GM12878 (cell line): ENCODE results near the gene CABLES1. TPM values are rescaled to one million over a fixed set of nuclear protein-coding genes. Genes with fewer than 3 reads are reported as not detected.

Experiments
- ATAC-seq: fragments of 200-7000 bp; cut with Tn5 transposase; 3 replicates; pipeline ENCODE4 v1.9.1; 2020; ENCODE audit warnings: mild to moderate bottlenecking, moderate library complexity
- BruUV-seq: library from RNA; stranded (reverse); fragments of 400-500 nt; replicated peaks from 2 replicates; lab custom pipeline; 2021; lab: Mats Ljungman, UMichigan
- CTCF ChIA-PET: fragments of 300-600 bp; sonication (Branson Sonifier 250); formaldehyde crosslinking; extraction: SDS; loops from one replicate; lab custom pipeline; 2021; ENCODE audit warnings: inconsistent platforms; lab: Yijun Ruan, JAX
- POLR2A ChIA-PET: fragments of 350-600 bp; formaldehyde crosslinking; extraction: SDS; loops from one replicate; lab custom pipeline; 2021; ENCODE audit warnings: inconsistent platforms; lab: Charles Lee
- RAD21 ChIA-PET: fragments of 300-600 bp; sonication (Branson Sonifier 250); formaldehyde crosslinking; loops from one replicate; lab custom pipeline; 2023; ENCODE audit warnings: antibody characterized with exemption; ENCODE audit not compliant: unreplicated experiment; lab: Charles Lee
- SMC1A ChIA-PET: fragments of 300-600 bp; sonication (Branson Sonifier 250); formaldehyde crosslinking; loops from one replicate; lab custom pipeline; 2023; ENCODE audit not compliant: unreplicated experiment, uncharacterized antibody; lab: Charles Lee
- DNase-seq: peaks from one replicate; pipeline ENCODE4 v3.0.0-alpha.2; 2011; ENCODE audit warnings: low read depth, low spot score
- FAIRE-seq: peaks from 3 replicates; lab custom pipeline; 2011; peaks lifted over from hg19 to GRCh38; lab: Jason Lieb, UNC
- H2AFZ ChIP-seq: 2 replicates; pipeline ENCODE4 v1.6.0; 2011; ENCODE audit warnings: low read depth, low read length, control low read depth; ENCODE audit not compliant: control insufficient read depth
- H3K27ac ChIP-seq: 2 replicates; pipeline ENCODE4 v1.5.1; 2011; ENCODE audit warnings: control low read depth; ENCODE audit not compliant: control insufficient read depth, insufficient read depth
- H3K27me3 ChIP-seq, 2 experiments: replicated peaks in 1 of 2; 2 replicates each; pipeline versions ENCODE4 v1.6.0 to v1.6.1; 2011; ENCODE audit warnings: low read length in 1 of 2; ENCODE audit not compliant: control insufficient read depth in 2 of 2, insufficient read depth in 2 of 2
- H3K36me3 ChIP-seq, 2 experiments: 2 replicates each; pipeline ENCODE4 v1.5.1; 2011; ENCODE audit warnings: low read length in 1 of 2; ENCODE audit not compliant: control insufficient read depth in 2 of 2, insufficient read depth in 2 of 2
- H3K4me1 ChIP-seq: 2 replicates; pipeline ENCODE4 v1.6.1; 2011; ENCODE audit warnings: mild to moderate bottlenecking, low read length, moderate library complexity, mixed read lengths; ENCODE audit not compliant: control insufficient read depth, insufficient read depth
- H3K4me2 ChIP-seq: 2 replicates; pipeline ENCODE4 v1.6.0; 2011; ENCODE audit warnings: control low read depth; ENCODE audit not compliant: control insufficient read depth, insufficient read depth
- H3K4me3 ChIP-seq: fragments of 200-600 bp; sonication (generic); 2 replicates; pipeline ENCODE4 v1.5.1; 2016
- H3K79me2 ChIP-seq: 2 replicates; pipeline ENCODE4 v1.6.0; 2011; ENCODE audit warnings: low read length; ENCODE audit not compliant: control insufficient read depth, insufficient read depth
- H3K9ac ChIP-seq: 2 replicates; pipeline ENCODE4 v1.8.0; 2011; ENCODE audit warnings: low read length, control low read depth, mixed read lengths; ENCODE audit not compliant: control insufficient read depth, insufficient read depth
- H3K9me3 ChIP-seq: replicated peaks from 3 replicates; pipeline ENCODE4 v1.5.1; 2011; ENCODE audit warnings: mild to moderate bottlenecking, low read length; ENCODE audit not compliant: control insufficient read depth, insufficient read depth
- H4K20me1 ChIP-seq: 2 replicates; pipeline ENCODE4 v1.6.0; 2011; ENCODE audit not compliant: control insufficient read depth, insufficient read depth
- BACH1 ChIP-seq: fragments of 450-650 bp; IDR thresholded peaks from 2 replicates; pipeline ENCODE4 v1.6.1; 2017; ENCODE audit warnings: mild to moderate bottlenecking, borderline replicate concordance
- BCL11A ChIP-seq: IDR thresholded peaks from 2 replicates; pipeline ENCODE4 v1.6.1; 2011; ENCODE audit warnings: low read depth, low read length
- BMI1 ChIP-seq: fragments of 450-650 bp; IDR thresholded peaks from 2 replicates; pipeline ENCODE4 v1.6.1; 2016; ENCODE audit warnings: mild to moderate bottlenecking, moderate library complexity, borderline replicate concordance
- CBX3 ChIP-seq: fragments of 200-600 bp; sonication (generic); IDR thresholded peaks from 2 replicates; pipeline ENCODE4 v1.6.1; 2016; ENCODE audit warnings: low read depth, borderline replicate concordance
- CHD4 ChIP-seq: fragments of 200-600 bp; sonication (generic); IDR thresholded peaks from 2 replicates; pipeline ENCODE4 v1.6.1; 2016; ENCODE audit warnings: mild to moderate bottlenecking
- DPF2 ChIP-seq: fragments of 450-650 bp; IDR thresholded peaks from 2 replicates; pipeline ENCODE4 v1.6.1; 2017; ENCODE audit warnings: mild to moderate bottlenecking
- GABPA ChIP-seq: IDR thresholded peaks from 2 replicates; pipeline ENCODE4 v1.6.1; 2014; ENCODE audit warnings: antibody characterized with exemption, low read depth, mild to moderate bottlenecking, inconsistent platforms
- MEF2A ChIP-seq: IDR thresholded peaks from 2 replicates; pipeline ENCODE4 v1.6.1; 2011; ENCODE audit warnings: low read depth, mild to moderate bottlenecking, low read length, moderate library complexity; ENCODE audit not compliant: insufficient read depth
- NFXL1 ChIP-seq: fragments of 450-650 bp; IDR thresholded peaks from 2 replicates; pipeline ENCODE4 v1.6.1; 2017; ENCODE audit warnings: antibody characterized with exemption, mild to moderate bottlenecking, borderline replicate concordance
- NR2F1 ChIP-seq: fragments of 450-650 bp; conservative IDR thresholded peaks from 2 replicates; pipeline ENCODE4 v1.6.1; 2017; ENCODE audit warnings: mild to moderate bottlenecking
- PAX5 ChIP-seq: IDR thresholded peaks from 2 replicates; pipeline ENCODE4 v1.6.1; 2011; ENCODE audit warnings: low read depth, low read length, borderline replicate concordance
- PML ChIP-seq: IDR thresholded peaks from 2 replicates; pipeline ENCODE4 v1.6.1; 2012; ENCODE audit warnings: low read length, inconsistent platforms
- RELA ChIP-seq: fragments of 450-650 bp; IDR thresholded peaks from 2 replicates; pipeline ENCODE4 v1.8.0; 2014; ENCODE audit warnings: borderline replicate concordance; ENCODE audit not compliant: partially characterized antibody
- SMARCA5 ChIP-seq: fragments of 450-650 bp; IDR thresholded peaks from 2 replicates; pipeline ENCODE4 v1.6.1; 2017; ENCODE audit warnings: mild to moderate bottlenecking
- SMC3 ChIP-seq: IDR thresholded peaks from 2 replicates; pipeline ENCODE4 v1.6.1; 2011; ENCODE audit warnings: low read length, improper control_type of control experiment, borderline replicate concordance
- TARDBP ChIP-seq: IDR thresholded peaks from 2 replicates; pipeline ENCODE4 v1.6.1; 2016; ENCODE audit warnings: borderline replicate concordance
- WGBS: methylation state at CpG from one replicate; pipeline ENCODE4 v1.1.6; 2016; ENCODE audit warnings: low lambda C conversion rate; ENCODE audit not compliant: insufficient replicate concordance, insufficient coverage; ENCODE audit errors: missing lambda C conversion rate; 5-methylcytosine and 5-hydroxymethylcytosine counted together
- in situ Hi-C: fragments of 300-500 bp; cut with MboI; formaldehyde crosslinking; loops from 9 replicates; pipeline ENCODE4 v1.14.3; 2018; ENCODE audit warnings: mixed read lengths
- intact Hi-C: fragments of 100-400 bp; cut with micrococcal nuclease; formaldehyde crosslinking; loops from one replicate; pipeline ENCODE4 v1.14.2; 2022; ENCODE audit not compliant: unreplicated experiment
- polyA plus RNA-seq, 11 experiments: library from polyadenylated mRNA; depleted of rRNA in 4 of 11; unstranded in 6 of 11; stranded (reverse) in 5 of 11; fragments of >200 nt; fragmentation: Nextera tagmentation in 4 of 11; fragmentation: Illumina TruSeq in 1 of 11; extraction: Ambion mirVana in 4 of 11; extraction: Trizol in 1 of 11; gene quantifications; 1 replicate in 1 of 11; 2 replicates in 10 of 11; pipeline versions ENCODE4 v1.2.1 to v1.2.3, GENCODE V29; 2011 to 2016; ENCODE audit warnings: inconsistent platforms in 2 of 11, missing spikeins in 2 of 11, low read depth in 1 of 11
- total RNA-seq, 4 experiments: library from RNA; depleted of rRNA in 3 of 4; stranded (reverse); fragments of >200 nt in 3 of 4; fragmentation: Illumina TruSeq in 1 of 4; extraction: Trizol in 1 of 4; gene quantifications; 2 replicates each; pipeline versions ENCODE4 v1.2.1 to v1.2.3, GENCODE V29; 2013 to 2021
- TF ChIP-seq, protein P1 (sequence below): fragments of 450-650 bp; formaldehyde crosslinking; IDR thresholded peaks from 2 replicates; pipeline ENCODE4 v1.4.0; 2020; ENCODE audit warnings: mild to moderate bottlenecking, moderate library complexity
- TF ChIP-seq, protein P2 (sequence below): fragments of 450-650 bp; IDR thresholded peaks from 2 replicates; pipeline ENCODE4 v1.6.1; 2016; ENCODE audit warnings: mild to moderate bottlenecking
- TF ChIP-seq, protein P3 (sequence below): IDR thresholded peaks from 2 replicates; pipeline ENCODE4 v1.6.1; 2011; ENCODE audit warnings: low read depth, low read length, improper control_type of control experiment, borderline replicate concordance
- TF ChIP-seq, protein P4 (sequence below): fragments of 450-650 bp; IDR thresholded peaks from 2 replicates; pipeline ENCODE4 v1.6.1; 2014; ENCODE audit warnings: mild to moderate bottlenecking

The CABLES1 gene
- total and polyA plus RNA-seq, 10 of the 15 experiments (the other 5 are each of a cell fraction or from before 2014, with no cell fraction given): 2.9 to 27.2 (median 8.2) TPM

GRCh38 chr18:23193742-23194141 is 58.5 kb downstream of the CABLES1 start:
- Histone ChIP-seq H3K36me3 (peaks cover 28 to 33% of the 10 kb centered on the region in 2 experiments; a peak in 3 of 4 replicates), H3K27ac (no peak overlapping the region; the same call in 1 of the 2 replicates), H3K9ac (no peak overlapping the region), H3K4me2 (no peak overlapping the region), H3K27me3 (no peaks in the 10 kb centered on the region), H3K9me3 (no peaks in the 10 kb centered on the region), H3K4me1 (peaks cover 11% of the 10 kb centered on the region), H3K79me2 (no peaks in the 10 kb centered on the region), H2AFZ (no peak overlapping the region), H3K4me3 (no peak overlapping the region), H4K20me1 (no peaks in the 10 kb centered on the region)
- FAIRE-seq: no peak
- ChIA-PET SMC1A (interaction anchor here (0.9 to 1.5 kb wide), 3 partner anchors 12 to 49 kb away, joined by 3 to 4 read pairs (median 3); no protein-coding TSS in a partner anchor), CTCF (interaction anchor here (0.7 kb wide), 1 partner anchor 34 kb away, joined by 3 read pairs; no protein-coding TSS in a partner anchor), RAD21 (no interaction called here), POLR2A (no interaction called here)
- WGBS: 83% methylated on average over 2 of the region's 2 CpGs
- no TSS peak for BruUV-seq
- no peak for TF ChIP-seq PML
- no peak for TF ChIP-seq RELA
- TF ChIP-seq PAX5: no peak
- TF ChIP-seq GABPA: no peak
- no peak for TF ChIP-seq BMI1
- TF ChIP-seq DPF2: no peak
- no peak for TF ChIP-seq SMC3
- no peak for TF ChIP-seq BCL11A
- TF ChIP-seq CBX3: no peak
- no peak for TF ChIP-seq BACH1
- TF ChIP-seq SMARCA5: no peak
- TF ChIP-seq, protein P1, sequence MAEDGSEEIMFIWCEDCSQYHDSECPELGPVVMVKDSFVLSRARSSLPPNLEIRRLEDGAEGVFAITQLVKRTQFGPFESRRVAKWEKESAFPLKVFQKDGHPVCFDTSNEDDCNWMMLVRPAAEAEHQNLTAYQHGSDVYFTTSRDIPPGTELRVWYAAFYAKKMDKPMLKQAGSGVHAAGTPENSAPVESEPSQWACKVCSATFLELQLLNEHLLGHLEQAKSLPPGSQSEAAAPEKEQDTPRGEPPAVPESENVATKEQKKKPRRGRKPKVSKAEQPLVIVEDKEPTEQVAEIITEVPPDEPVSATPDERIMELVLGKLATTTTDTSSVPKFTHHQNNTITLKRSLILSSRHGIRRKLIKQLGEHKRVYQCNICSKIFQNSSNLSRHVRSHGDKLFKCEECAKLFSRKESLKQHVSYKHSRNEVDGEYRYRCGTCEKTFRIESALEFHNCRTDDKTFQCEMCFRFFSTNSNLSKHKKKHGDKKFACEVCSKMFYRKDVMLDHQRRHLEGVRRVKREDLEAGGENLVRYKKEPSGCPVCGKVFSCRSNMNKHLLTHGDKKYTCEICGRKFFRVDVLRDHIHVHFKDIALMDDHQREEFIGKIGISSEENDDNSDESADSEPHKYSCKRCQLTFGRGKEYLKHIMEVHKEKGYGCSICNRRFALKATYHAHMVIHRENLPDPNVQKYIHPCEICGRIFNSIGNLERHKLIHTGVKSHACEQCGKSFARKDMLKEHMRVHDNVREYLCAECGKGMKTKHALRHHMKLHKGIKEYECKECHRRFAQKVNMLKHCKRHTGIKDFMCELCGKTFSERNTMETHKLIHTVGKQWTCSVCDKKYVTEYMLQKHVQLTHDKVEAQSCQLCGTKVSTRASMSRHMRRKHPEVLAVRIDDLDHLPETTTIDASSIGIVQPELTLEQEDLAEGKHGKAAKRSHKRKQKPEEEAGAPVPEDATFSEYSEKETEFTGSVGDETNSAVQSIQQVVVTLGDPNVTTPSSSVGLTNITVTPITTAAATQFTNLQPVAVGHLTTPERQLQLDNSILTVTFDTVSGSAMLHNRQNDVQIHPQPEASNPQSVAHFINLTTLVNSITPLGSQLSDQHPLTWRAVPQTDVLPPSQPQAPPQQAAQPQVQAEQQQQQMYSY (CRISPR knock-in tag): no peak
- TF ChIP-seq CHD4: no peak
- no peak for TF ChIP-seq TARDBP
- TF ChIP-seq, protein P2, sequence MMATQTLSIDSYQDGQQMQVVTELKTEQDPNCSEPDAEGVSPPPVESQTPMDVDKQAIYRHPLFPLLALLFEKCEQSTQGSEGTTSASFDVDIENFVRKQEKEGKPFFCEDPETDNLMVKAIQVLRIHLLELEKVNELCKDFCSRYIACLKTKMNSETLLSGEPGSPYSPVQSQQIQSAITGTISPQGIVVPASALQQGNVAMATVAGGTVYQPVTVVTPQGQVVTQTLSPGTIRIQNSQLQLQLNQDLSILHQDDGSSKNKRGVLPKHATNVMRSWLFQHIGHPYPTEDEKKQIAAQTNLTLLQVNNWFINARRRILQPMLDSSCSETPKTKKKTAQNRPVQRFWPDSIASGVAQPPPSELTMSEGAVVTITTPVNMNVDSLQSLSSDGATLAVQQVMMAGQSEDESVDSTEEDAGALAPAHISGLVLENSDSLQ: no peak
- TF ChIP-seq NR2F1: no peak
- no peak for TF ChIP-seq MEF2A
- TF ChIP-seq NFXL1: no peak
- TF ChIP-seq, protein P3, sequence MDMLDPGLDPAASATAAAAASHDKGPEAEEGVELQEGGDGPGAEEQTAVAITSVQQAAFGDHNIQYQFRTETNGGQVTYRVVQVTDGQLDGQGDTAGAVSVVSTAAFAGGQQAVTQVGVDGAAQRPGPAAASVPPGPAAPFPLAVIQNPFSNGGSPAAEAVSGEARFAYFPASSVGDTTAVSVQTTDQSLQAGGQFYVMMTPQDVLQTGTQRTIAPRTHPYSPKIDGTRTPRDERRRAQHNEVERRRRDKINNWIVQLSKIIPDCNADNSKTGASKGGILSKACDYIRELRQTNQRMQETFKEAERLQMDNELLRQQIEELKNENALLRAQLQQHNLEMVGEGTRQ: no peak
- TF ChIP-seq, protein P4, sequence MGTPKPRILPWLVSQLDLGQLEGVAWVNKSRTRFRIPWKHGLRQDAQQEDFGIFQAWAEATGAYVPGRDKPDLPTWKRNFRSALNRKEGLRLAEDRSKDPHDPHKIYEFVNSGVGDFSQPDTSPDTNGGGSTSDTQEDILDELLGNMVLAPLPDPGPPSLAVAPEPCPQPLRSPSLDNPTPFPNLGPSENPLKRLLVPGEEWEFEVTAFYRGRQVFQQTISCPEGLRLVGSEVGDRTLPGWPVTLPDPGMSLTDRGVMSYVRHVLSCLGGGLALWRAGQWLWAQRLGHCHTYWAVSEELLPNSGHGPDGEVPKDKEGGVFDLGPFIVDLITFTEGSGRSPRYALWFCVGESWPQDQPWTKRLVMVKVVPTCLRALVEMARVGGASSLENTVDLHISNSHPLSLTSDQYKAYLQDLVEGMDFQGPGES: no peak
- ATAC-seq: no peak
- intact Hi-C loops (no loop called here), in situ Hi-C loops (no loop called here)
- DNase-seq: no peak
